ENCODE data around the gene SCML2.
"Not testable (repeated sequence)": the region's sequence is repeated elsewhere in the genome, so short reads cannot be mapped to it uniquely, and the experiment has no call there.

Gene SCML2

GRCh38 chrX:18354369-18355223, at the start of gene SCML2:
SCML2 (minus strand) TSS chrX:18354688; CDS start chrX:18334071, 20,617 bp downstream.
- DNase-seq, result no peak

GRCh38 chrX:18401848-18402213, 47.3 kb upstream of the SCML2 start:
- DNase-seq, result no peak

- no peak for DNase-seq
Observed at GRCh38 chrX:18394477-18394876, 40.0 kb upstream of the SCML2 start.

- no peak for DNase-seq
Observed at GRCh38 chrX:18390941-18391538, 36.6 kb upstream of the SCML2 start.

- DNase-seq, result no peak
Observed at GRCh38 chrX:18389966-18390365, 35.5 kb upstream of the SCML2 start.

- DNase-seq, result no peak
Observed at GRCh38 chrX:18377796-18378195, 23.3 kb upstream of the SCML2 start.

GRCh38 chrX:18375131-18375805, 20.8 kb upstream of the SCML2 start:
- not testable (repeated sequence) for DNase-seq

- not testable (repeated sequence) for DNase-seq
Observed at GRCh38 chrX:18369096-18369495, 14.6 kb upstream of the SCML2 start.

- DNase-seq, result no peak
Observed at GRCh38 chrX:18368402-18368801, 13.9 kb upstream of the SCML2 start.

- DNase-seq, result no peak
Observed at GRCh38 chrX:18360867-18361266, 6.4 kb upstream of the SCML2 start.

- no peak for DNase-seq
Observed at GRCh38 chrX:18353931-18354368, 538 bp downstream of the SCML2 start.

- no peak for DNase-seq
Observed at GRCh38 chrX:18351784-18352183, 2.7 kb downstream of the SCML2 start.

- no peak for DNase-seq
Observed at GRCh38 chrX:18348047-18348446, 6.4 kb downstream of the SCML2 start.

- DNase-seq, result no peak
Observed at GRCh38 chrX:18309401-18309800, 45.1 kb downstream of the SCML2 start.

- no peak for DNase-seq
Observed at GRCh38 chrX:18297251-18297650, 57.2 kb downstream of the SCML2 start.

- no peak for DNase-seq
Observed at GRCh38 chrX:18294893-18295292, 59.6 kb downstream of the SCML2 start.

- no peak for DNase-seq
Observed at GRCh38 chrX:18291006-18291545, 63.4 kb downstream of the SCML2 start.

GRCh38 chrX:18290200-18290599, 64.3 kb downstream of the SCML2 start:
- no peak for DNase-seq

- no peak for DNase-seq
Observed at GRCh38 chrX:18288716-18289115, 65.8 kb downstream of the SCML2 start.

- DNase-seq, result no peak
Observed at GRCh38 chrX:18286322-18286831, 68.1 kb downstream of the SCML2 start.

- no peak for DNase-seq
Observed at GRCh38 chrX:18278449-18278848, 76.0 kb downstream of the SCML2 start.

GRCh38 chrX:18272222-18272621, 82.3 kb downstream of the SCML2 start:
- DNase-seq, result no peak

- no peak for DNase-seq
Observed at GRCh38 chrX:18271725-18272124, 82.8 kb downstream of the SCML2 start.
